Measurements from ENCODE around the gene SIGLEC9.

GRCh38 chr19:51164215-51164614 is 39.5 kb downstream of the SIGLEC9 start:
- TF ChIP-seq CTCF (IDR thresholded peaks at IDR 0.05) (no peak), POLR2A (IDR thresholded peaks at IDR 0.05) (no peak)
